GM12864 (cell line): ENCODE measurements around the gene STX8.
"Not testable (repeated sequence)": the region's sequence is repeated elsewhere in the genome, so short reads cannot be mapped to it uniquely, and the experiment has no call there.

ENCODE experiments used
- DNase-seq: peaks from one replicate; pipeline ENCODE4 v3.0.0-alpha.2; 2011; ENCODE audit warnings: low read depth
- H3K4me3 ChIP-seq: 2 replicates; pipeline ENCODE4 v1.5.1; 2011; ENCODE audit warnings: mild to moderate bottlenecking, low read depth, low read length, control low read depth
- CTCF ChIP-seq: IDR thresholded peaks from 2 replicates; pipeline ENCODE4 v1.5.1; 2011; ENCODE audit warnings: low read depth, mild to moderate bottlenecking, moderate library complexity, low read length, control low read depth, inconsistent platforms; ENCODE audit errors: missing control alignments

Gene STX8

GRCh38 chr17:9568957-9569588, 6.5 kb downstream of the STX8 start:
- H3K4me3 ChIP-seq = no peak overlapping the region
- TF ChIP-seq CTCF = no peak
- DNase-seq = no peak

- H3K4me3 ChIP-seq = no peak overlapping the region
- TF ChIP-seq CTCF = no peak
- DNase-seq = no peak
Measured at GRCh38 chr17:9568004-9568403, 7.6 kb downstream of the STX8 start.

- not testable (repeated sequence) for H3K4me3 ChIP-seq, DNase-seq
Measured at GRCh38 chr17:9566739-9567138, 8.9 kb downstream of the STX8 start.

- no peak overlapping the region for H3K4me3 ChIP-seq
- no peak for TF ChIP-seq CTCF
- no peak for DNase-seq
Measured at GRCh38 chr17:9566067-9566466, 9.6 kb downstream of the STX8 start.

GRCh38 chr17:9564104-9564503, 11.5 kb downstream of the STX8 start:
- DNase-seq = no peak
- no peak for TF ChIP-seq CTCF
- no peak overlapping the region for H3K4me3 ChIP-seq

GRCh38 chr17:9557857-9558256, 17.8 kb downstream of the STX8 start:
- H3K4me3 ChIP-seq = no peak overlapping the region
- DNase-seq = no peak
- TF ChIP-seq CTCF = no peak

GRCh38 chr17:9557161-9557755, 18.4 kb downstream of the STX8 start:
- TF ChIP-seq CTCF = no peak
- H3K4me3 ChIP-seq = no peak overlapping the region
- DNase-seq = no peak
